Measurements from ENCODE around the gene HEXIM1.

- TF ChIP-seq NFYB (CRISPR knock-in tag; conservative IDR thresholded peaks at IDR 0.05; ENCODE audit: low read depth) = no peak
- TF ChIP-seq, protein P1, sequence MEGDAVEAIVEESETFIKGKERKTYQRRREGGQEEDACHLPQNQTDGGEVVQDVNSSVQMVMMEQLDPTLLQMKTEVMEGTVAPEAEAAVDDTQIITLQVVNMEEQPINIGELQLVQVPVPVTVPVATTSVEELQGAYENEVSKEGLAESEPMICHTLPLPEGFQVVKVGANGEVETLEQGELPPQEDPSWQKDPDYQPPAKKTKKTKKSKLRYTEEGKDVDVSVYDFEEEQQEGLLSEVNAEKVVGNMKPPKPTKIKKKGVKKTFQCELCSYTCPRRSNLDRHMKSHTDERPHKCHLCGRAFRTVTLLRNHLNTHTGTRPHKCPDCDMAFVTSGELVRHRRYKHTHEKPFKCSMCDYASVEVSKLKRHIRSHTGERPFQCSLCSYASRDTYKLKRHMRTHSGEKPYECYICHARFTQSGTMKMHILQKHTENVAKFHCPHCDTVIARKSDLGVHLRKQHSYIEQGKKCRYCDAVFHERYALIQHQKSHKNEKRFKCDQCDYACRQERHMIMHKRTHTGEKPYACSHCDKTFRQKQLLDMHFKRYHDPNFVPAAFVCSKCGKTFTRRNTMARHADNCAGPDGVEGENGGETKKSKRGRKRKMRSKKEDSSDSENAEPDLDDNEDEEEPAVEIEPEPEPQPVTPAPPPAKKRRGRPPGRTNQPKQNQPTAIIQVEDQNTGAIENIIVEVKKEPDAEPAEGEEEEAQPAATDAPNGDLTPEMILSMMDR (IDR thresholded peaks at IDR 0.05) = no peak
- no peak for TF ChIP-seq ZNF121 (CRISPR knock-in tag; IDR thresholded peaks at IDR 0.05)
- no peak for TF ChIP-seq NR3C1 (CRISPR knock-in tag; conservative IDR thresholded peaks at IDR 0.05; ENCODE audit: low read depth)
- no peak for TF ChIP-seq TEAD4 (CRISPR knock-in tag; IDR thresholded peaks at IDR 0.05)
- no peak for TF ChIP-seq CREB1 (CRISPR knock-in tag; IDR thresholded peaks at IDR 0.05)
These were observed 23.3 kb downstream of the HEXIM1 start for GRCh38 chr17:45171338-45172231.
